NCI-H446 (cell line): Measurements from ENCODE around the gene ZNF276.
"Not testable (repeated sequence)": the region's sequence is repeated elsewhere in the genome, so short reads cannot be mapped to it uniquely, and the experiment has no call there.

ENCODE experiments used
- DNase-seq, 2 experiments: peaks; one replicate each; lab custom pipeline; 2025; lab: John Stamatoyannopoulos, UW

ZNF276 gene

GRCh38 chr16:89720813-89721545 is at the start of gene ZNF276, which contains the start of gene VPS9D1:
Gene ZNF276, plus strand, starts transcription at chr16:89721537. Its CDS starts 104 bp downstream, at chr16:89721641.
Gene VPS9D1, minus strand, starts transcription at chr16:89720898. Its CDS starts 37 bp downstream, at chr16:89720861.
- DNase-seq = peak; percentile 10 to 72

DNA sequence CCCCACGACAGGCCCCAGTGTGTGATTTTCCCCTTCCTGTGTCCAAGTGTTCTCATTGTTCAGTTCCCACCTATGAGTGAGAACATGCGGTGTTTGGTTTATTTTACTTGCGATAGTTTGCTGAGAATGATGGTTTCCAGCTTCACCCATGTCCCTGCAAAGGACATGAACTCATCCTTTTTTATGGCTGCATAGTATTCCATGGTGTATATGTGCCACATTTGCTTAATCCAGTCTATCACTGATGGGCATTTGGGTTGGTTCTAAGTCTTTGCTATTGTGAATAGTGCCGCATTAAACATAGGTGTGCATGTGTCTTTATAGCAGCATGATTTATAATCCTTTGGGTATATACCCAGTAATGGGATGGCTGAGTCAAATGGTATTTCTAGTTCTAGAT is 49.8 kb upstream of the ZNF276 start:
- DNase-seq = not testable (repeated sequence)

GRCh38 chr16:89672177-89672941 is 49.0 kb upstream of the ZNF276 start:
- no peak for DNase-seq

- DNase-seq = no peak
These were observed 43.1 kb upstream of the ZNF276 start for GRCh38 chr16:89678258-89678657.

- no peak for DNase-seq
These were observed 35.4 kb upstream of the ZNF276 start for GRCh38 chr16:89685916-89686315.

GRCh38 chr16:89686520-89687091 is 34.7 kb upstream of the ZNF276 start, which contains the start of gene CDK10:
Gene CDK10, plus strand, starts transcription at chr16:89686689. Its CDS starts 22 bp downstream, at chr16:89686711.
- peak; percentile 71 to 90 for DNase-seq

DNA sequence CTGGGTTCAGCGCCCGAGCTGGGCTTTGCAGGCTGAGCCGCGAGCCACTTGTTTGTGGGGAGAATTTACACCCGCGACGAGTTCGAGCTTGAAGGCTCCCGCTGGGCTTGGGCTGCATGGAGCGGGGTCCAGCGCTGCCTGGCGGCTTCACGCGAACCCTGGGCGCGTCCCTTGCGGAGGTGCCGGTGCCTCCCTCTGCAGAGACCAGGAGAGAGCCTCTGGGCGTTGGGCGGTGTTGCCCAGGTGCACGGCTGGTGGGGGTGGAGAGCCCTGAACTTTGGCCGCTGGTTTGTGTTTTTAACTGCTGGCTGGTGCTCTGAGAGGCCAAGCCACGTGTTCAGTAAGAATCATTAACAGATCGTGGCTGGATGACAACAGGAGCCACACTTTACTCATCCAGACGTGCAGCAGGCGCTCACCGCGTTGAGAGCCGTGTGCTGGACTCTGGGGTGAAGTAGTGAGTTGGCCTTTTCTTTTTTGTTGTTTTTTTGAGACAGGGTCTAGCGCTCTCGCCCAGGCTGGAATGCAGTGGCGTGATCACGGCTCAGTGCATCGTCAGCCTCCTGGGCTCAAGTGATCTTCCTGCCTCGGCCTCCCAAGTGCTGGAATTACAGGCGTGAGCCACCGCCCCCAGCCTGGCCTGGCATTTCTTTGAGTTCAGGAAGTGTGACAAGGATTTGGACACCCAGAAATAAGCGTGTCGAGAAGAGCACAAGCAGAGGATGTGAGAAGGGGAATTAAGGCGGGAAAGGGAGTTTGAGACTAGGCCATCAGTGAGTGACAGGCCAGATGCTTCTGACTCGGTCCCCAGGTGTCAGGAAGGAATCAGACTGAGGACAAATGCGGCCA is 34.0 kb upstream of the ZNF276 start:
- no peak for DNase-seq

DNA sequence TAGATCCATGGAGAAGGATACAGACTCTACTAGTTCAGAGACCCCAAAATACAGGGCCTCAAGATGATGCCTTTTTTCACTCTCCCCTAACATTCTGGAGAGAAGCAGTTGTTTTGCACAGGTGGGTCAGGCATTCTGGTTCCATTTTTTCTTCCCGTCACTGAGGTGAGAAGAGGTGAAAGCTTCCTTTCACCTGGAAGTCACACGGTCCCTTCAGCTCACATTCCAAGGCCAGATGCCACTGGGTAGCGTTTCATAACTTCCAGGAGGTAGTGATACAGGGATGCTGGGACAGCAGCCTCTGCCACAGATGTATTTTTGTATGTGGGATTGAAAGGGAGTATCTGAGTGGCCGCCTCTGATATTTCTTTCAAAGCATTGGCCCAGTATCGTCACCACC is 32.9 kb upstream of the ZNF276 start:
- no peak for DNase-seq

GRCh38 chr16:89689142-89689541 is 32.2 kb upstream of the ZNF276 start:
- no peak for DNase-seq

DNA sequence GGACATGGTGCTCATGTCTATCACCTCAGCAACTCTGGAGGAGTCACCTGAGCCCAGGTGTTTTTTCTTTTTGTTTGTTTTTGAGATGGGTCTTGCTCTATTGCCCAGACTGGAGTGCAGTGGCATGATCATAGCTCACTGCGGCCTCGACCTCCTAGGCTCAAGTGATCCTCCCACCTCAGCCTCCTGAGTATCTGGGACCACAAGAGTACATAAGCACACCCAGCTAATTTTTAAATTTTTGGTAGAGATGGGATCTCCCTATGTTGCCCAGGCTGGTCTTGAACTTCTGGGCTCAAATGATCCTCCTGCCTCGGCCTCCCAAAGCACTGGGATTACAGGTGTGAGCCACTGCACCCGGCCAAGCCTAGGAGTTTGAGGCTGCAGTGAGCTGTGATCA is 31.7 kb upstream of the ZNF276 start:
- DNase-seq = not testable (repeated sequence)

GRCh38 chr16:89690392-89690901 is 30.9 kb upstream of the ZNF276 start:
- no peak for DNase-seq

GRCh38 chr16:89691231-89691985 is 29.9 kb upstream of the ZNF276 start:
- no peak for DNase-seq

DNA sequence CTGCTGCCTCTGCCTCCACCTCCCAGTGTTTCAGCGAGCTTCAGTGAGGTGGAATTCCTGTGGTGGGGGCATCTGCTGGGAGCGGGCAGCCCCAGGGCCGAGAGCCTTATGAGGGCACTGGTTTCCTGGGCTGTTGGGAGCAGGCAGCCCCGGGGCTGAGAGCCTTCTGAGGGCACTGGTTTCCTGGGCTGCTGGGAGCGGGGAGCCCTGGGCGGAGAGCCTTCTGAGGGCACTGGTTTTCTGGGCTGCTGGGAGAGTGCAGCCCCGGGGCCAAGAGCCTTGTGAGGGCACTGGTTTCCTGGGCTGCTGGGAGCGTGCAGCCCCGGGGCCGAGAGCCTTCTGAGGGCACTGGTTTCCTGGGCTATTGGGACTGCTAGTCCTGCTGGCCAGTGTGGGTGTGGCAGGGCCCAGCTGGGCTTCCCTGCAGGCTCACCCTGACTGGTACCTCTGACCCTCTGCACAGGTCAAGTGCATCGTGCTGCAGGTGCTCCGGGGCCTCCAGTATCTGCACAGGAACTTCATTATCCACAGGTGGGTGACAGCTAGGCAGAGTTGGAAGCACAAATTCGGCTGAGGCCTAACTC is 29.3 kb upstream of the ZNF276 start:
- no peak for DNase-seq

DNA sequence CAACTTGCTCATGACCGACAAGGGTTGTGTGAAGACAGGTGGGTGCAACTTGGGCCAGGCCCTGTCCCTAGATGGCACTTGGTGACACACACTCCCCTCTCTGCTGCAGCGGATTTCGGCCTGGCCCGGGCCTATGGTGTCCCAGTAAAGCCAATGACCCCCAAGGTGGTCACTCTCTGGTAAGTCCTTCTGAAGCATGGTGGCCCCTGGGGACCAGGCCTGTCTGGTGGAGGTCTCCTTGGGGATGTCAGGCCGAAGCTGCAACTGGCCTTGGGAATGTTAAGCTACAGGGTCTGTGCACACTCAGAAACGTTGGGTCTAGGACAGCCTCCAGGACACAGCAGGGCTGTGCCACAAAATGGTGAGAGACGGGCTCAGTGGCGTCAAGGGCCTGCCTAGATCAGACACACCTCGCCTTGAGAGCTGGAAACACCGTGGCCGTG is 28.0 kb upstream of the ZNF276 start:
- DNase-seq = no peak

DNA sequence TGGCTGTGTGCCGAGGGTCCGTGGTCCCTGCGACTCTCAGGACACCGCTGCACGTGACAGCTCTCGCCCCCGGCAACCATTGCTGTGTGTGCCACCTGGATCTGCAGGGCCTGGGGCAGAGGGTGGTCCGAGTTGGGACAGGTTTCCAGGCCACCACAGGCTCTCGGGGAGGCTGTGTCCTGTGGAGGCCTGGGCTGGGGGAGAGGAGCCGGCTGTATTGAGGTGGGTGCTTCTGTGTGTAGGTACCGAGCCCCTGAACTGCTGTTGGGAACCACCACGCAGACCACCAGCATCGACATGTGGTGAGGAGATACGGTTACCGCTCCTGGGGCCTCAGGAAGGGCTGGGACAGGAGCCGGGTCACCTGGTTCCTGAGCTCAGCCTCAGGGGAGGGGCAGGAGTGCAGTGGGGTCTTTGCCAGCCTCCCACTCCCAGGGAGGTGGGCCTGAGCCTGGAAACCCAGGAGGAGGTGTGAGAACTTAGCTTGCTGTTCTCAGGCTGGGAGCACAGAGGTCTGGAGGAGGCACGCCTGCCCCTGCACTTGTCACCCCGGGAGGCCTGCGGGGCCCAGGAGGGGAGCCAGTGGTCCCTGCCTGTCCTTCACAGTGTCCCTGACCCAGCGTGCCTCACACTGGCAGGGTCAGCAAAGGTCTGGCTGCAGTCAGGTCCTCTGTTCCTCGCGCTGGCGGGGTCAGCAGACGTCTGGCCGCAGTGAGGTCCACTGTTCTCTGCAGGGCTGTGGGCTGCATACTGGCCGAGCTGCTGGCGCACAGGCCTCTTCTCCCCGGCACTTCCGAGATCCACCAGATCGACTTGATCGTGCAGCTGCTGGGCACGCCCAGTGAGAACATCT is 27.2 kb upstream of the ZNF276 start:
- no peak for DNase-seq

- DNase-seq = not testable (repeated sequence)
These were observed 26.6 kb upstream of the ZNF276 start for GRCh38 chr16:89694784-89695085.

DNA sequence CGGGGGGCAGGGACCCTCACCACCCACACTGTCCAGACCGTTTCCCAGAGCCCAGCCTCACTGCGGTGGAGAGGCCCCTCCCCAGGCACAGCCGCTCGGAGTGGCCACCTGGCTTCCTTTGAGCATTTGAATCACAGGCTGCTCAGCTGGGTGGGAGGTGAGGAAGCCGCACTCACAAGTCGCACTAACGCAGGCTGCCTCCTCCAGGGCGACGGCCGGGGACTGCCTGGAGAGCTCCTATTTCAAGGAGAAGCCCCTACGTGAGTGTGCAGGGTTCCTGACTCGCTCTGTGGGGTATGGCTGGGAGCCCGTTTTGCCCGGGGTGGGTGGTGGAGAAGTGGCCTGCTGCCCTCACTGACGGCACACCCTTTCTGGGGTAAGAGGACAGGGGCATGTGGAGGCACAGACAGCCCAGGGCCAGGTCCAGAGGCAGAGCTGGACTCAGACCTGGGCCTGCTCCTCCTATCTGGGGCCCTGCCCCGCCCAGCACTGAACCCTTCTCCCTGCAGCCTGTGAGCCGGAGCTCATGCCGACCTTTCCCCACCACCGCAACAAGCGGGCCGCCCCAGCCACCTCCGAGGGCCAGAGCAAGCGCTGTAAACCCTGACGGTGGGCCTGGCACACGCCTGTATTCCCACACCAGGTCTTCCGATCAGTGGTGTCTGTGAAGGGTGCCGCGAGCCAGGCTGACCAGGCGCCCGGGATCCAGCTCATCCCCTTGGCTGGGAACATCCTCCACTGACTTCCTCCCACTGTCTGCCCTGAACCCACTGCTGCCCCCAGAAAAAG is 26.1 kb upstream of the ZNF276 start:
- no peak for DNase-seq

DNA sequence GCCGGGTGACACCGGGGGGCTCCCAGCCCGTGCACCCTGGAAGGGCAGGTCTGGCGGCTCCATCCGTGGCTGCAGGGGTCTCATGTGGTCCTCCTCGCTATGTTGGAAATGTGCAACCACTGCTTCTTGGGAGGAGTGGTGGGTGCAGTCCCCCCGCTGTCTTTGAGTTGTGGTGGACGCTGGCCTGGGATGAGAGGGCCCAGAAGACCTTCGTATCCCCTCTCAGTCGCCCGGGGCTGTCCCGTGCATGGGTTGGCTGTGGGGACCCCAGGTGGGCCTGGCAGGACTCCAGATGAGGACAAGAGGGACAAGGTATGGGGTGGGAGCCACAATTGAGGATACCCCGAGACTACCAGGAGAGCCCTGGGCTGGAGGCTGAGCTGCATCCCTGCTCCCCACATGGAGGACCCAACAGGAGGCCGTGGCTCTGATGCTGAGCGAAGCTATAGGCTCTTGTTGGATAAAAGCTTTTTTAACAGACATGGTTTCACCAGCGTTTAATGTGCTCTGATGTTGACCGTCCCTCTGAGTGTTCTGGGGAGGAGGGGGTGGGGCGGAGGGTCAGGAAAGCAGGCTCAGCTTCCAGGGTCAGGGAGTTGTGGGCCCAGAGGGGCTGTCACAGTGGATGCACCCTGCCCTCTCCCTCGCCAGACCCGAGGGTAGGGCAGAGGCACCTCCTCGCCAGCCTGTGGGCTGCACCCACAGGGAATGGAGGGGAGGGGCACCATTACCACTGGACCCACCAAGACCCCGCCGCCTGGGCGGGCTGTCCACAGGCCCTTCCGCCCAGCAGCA is 25.3 kb upstream of the ZNF276 start:
- no peak for DNase-seq
